Activated CD8-positive, alpha-beta memory T cell treated with anti-CD3 and anti-CD28 coated beads, Interleukin-2, amount 10 ng/mL, durations not matched to agents 7 days and 5 days (primary cell): Measurements from ENCODE around the gene LRRC26. TPM values are rescaled to one million over a fixed set of nuclear protein-coding genes. Genes with fewer than 3 reads are reported as not detected.

Source experiments
- ATAC-seq: fragments of 150-1000 bp; cut with Tn5 transposase; one replicate; pipeline ENCODE4 v1.10.0; 2021; ENCODE audit warnings: moderate library complexity
- CTCF ChIA-PET: fragments of 350-600 bp; sonication (Branson Sonifier 250); formaldehyde crosslinking; loops from one replicate; lab custom pipeline; 2021; ENCODE audit warnings: antibody characterized with exemption; lab: Charles Lee
- DNase-seq: peaks from one replicate; pipeline ENCODE4 v3.0.0-alpha.2; 2020
- H3K27ac Mint-ChIP-seq: one replicate; pipeline ENCODE4 v1.8.0; 2021; ENCODE audit warnings: mild to moderate bottlenecking, mixed read lengths
- H3K27me3 Mint-ChIP-seq: one replicate; pipeline ENCODE4 v1.8.0; 2021; ENCODE audit warnings: mixed read lengths
- H3K36me3 Mint-ChIP-seq: one replicate; pipeline ENCODE4 v1.8.0; 2021; ENCODE audit warnings: mild to moderate bottlenecking, mixed read lengths
- H3K4me1 Mint-ChIP-seq: one replicate; pipeline ENCODE4 v1.8.0; 2021; ENCODE audit warnings: mixed read lengths
- H3K4me3 Mint-ChIP-seq: one replicate; pipeline ENCODE4 v1.8.0; 2021; ENCODE audit warnings: mild to moderate bottlenecking, moderate library complexity, mixed read lengths
- H3K9me3 Mint-ChIP-seq: one replicate; pipeline ENCODE4 v1.8.0; 2022; ENCODE audit warnings: low read depth, mixed read lengths
- total RNA-seq, 2 experiments: library from RNA; stranded (reverse); gene quantifications; one replicate each; pipeline ENCODE4 v1.2.3, GENCODE V29; 2021

The LRRC26 gene, protein sequence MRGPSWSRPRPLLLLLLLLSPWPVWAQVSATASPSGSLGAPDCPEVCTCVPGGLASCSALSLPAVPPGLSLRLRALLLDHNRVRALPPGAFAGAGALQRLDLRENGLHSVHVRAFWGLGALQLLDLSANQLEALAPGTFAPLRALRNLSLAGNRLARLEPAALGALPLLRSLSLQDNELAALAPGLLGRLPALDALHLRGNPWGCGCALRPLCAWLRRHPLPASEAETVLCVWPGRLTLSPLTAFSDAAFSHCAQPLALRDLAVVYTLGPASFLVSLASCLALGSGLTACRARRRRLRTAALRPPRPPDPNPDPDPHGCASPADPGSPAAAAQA
- under 1 TPM in 1 of 2 experiments, not detected in 1; 0.30 TPM for total RNA-seq

- peaks cover 50% of the 10 kb centered on the region for H3K27me3 Mint-ChIP-seq
- DNase-seq (no peak), ATAC-seq (no peak)
- CTCF ChIA-PET = no interaction called here
- no peak within 1 kb of the TSS for H3K27ac Mint-ChIP-seq
- peak within 1 kb of the TSS; percentile 44 for H3K4me3 Mint-ChIP-seq
- no peaks in the 10 kb centered on the region for H3K4me1 Mint-ChIP-seq
- no peaks in the 10 kb centered on the region for H3K36me3 Mint-ChIP-seq
- H3K9me3 Mint-ChIP-seq = no peaks in the 10 kb centered on the region
Observed at GRCh38 chr9:137169896-137170358, at the start of gene LRRC26. LRRC26 (minus strand) TSS chr9:137170051; CDS start chr9:137169943, 108 bp downstream.

DNA sequence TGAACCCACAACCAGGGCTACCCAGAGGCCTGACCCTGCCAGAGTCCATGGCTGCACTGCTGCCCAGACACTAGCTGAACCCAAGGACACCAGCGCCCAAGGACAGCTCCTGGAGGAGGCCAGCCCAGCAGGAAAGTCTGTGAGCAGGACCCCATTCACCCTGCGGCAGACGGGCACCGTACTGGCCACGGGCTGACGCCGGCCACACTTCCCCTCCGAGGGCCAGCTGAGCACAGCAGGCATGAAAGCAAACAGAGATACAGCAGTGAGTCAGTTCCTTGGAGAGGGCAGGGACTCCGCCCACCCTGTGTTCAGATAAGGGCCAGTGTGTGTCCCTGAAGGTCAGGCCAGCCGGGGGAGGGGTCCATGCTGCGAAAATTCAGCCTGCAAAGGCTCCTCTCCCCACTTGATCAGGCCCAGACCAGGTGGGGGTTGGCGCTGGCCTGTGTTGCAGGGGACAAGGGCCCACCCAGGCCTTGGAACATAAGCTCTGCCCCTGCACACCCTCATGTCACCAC lies 49.0 kb upstream of the LRRC26 start:
- peaks cover 4% of the 10 kb centered on the region for H3K4me1 Mint-ChIP-seq
- CTCF ChIA-PET = interaction anchor here (1.0 kb wide), 1 partner anchor 18 kb away, joined by 3 read pairs; no protein-coding TSS in a partner anchor
- ATAC-seq = no peak
- no peak for DNase-seq
- H3K27ac Mint-ChIP-seq = no peak overlapping the region
- no peaks in the 10 kb centered on the region for H3K36me3 Mint-ChIP-seq
- H3K27me3 Mint-ChIP-seq = no peaks in the 10 kb centered on the region
- no peak overlapping the region for H3K4me3 Mint-ChIP-seq
- no peaks in the 10 kb centered on the region for H3K9me3 Mint-ChIP-seq

- CTCF ChIA-PET = no interaction called here
Observed at GRCh38 chr9:137218212-137218753, 48.4 kb upstream of the LRRC26 start.

DNA sequence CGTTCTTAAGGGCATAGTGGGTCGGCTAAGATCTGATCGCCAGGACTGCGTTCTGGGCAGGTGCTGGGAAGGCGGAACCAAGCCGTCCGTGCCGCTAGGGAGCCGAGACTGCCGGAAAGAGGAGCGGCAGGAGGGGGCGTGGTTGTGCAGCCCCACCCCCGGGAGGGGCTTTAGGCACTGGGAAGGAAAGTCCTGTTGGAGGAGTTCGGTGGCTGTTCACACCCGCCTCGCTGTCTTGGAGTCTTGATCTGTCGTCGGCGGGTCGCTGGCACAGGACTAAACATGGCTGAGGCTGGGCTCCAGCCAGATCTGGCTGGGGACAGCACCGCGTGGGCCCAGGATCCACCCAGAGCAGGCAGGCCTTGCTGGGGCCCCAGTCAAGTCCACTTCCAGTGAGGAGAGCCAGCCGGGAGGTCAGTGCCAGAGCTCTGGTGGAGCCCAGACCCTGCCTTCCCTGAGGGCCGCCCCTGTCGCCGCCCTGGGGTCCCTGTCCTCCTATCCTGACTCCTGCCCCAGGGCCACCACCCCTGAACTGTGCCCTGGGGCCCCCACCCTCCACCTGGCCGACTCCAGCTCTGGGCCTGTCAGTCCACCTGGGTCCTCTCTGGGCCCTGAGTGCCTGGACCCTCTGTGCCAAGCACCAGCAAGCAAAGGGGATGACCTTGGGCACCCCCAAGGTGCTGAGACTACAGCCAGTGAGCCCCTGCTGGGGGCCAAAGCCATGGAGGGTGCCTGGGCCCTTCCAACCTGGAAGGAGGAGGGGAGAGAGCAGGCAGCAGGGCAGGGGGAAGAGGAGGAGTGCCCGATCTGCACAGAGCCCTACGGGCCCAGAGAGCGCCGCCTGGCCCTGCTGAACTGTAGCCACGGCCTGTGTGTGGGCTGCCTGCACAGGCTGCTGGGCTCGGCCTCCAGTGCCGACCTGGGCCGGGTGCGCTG lies 47.7 kb upstream of the LRRC26 start:
- Mint-ChIP-seq H3K36me3 (no peaks in the 10 kb centered on the region), H3K27me3 (no peaks in the 10 kb centered on the region), H3K9me3 (no peaks in the 10 kb centered on the region), H3K4me3 (no peak overlapping the region), H3K4me1 (no peaks in the 10 kb centered on the region), H3K27ac (no peak overlapping the region)
- DNase-seq (no peak), ATAC-seq (no peak)
- CTCF ChIA-PET = interaction anchor here (0.9 kb wide), 1 partner anchor 19 kb away, joined by 3 read pairs; no protein-coding TSS in a partner anchor

More at GRCh38 chr9:137218212-137218753, 48.4 kb upstream of the LRRC26 start:
- ATAC-seq = no peak
- no peaks in the 10 kb centered on the region for H3K27me3 Mint-ChIP-seq
- no peaks in the 10 kb centered on the region for H3K36me3 Mint-ChIP-seq
- no peaks in the 10 kb centered on the region for H3K9me3 Mint-ChIP-seq
- H3K4me1 Mint-ChIP-seq = peaks cover 4% of the 10 kb centered on the region
- DNase-seq = no peak
- no peak overlapping the region for H3K4me3 Mint-ChIP-seq
- H3K27ac Mint-ChIP-seq = no peak overlapping the region

DNA sequence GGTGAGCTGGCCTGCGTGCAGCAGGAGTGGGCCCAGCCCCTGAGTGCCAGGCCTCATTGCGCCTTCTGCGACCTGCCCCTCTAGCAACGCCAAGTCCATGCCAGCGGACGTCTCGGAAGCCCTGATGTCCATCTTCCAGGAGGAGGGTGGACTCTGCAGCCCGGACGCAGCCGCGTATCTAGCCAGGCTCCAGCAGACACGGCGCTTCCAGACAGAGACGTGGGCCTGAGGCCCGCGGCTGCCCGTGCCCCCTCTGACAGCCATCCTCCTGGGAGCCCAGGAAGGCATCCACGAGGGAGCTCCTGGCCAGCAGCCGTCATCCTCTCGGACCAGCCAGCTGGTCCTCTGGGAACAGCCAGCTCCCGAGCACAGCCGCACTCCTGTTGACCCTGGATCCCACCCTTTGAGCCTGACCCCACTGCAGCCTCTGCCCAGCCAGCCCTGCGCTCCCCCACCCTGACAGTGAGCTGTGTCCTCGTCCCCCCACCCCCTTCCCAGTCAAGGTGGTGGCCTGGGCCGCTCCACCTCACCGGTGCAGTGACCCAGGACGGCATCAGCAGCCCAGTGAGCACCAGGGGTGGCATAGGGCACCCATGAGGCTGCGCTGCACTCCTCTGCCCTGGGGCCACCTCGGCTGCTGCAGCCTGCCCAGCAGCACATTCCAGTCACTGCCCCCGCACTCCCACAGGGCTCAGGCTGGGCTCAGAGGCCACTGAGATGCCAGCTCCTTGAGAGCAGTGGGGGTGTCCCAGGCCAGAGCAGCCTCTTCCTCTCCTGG lies 46.5 kb upstream of the LRRC26 start:
- no peak overlapping the region for H3K4me3 Mint-ChIP-seq
- no peaks in the 10 kb centered on the region for H3K4me1 Mint-ChIP-seq
- H3K36me3 Mint-ChIP-seq = no peaks in the 10 kb centered on the region
- no peak for ATAC-seq
- no peaks in the 10 kb centered on the region for H3K27me3 Mint-ChIP-seq
- H3K9me3 Mint-ChIP-seq = no peaks in the 10 kb centered on the region
- H3K27ac Mint-ChIP-seq = no peak overlapping the region
- no peak for DNase-seq
- CTCF ChIA-PET = interaction anchor here (0.9 kb wide), 1 partner anchor 20 kb away, joined by 3 read pairs; no protein-coding TSS in a partner anchor

DNA sequence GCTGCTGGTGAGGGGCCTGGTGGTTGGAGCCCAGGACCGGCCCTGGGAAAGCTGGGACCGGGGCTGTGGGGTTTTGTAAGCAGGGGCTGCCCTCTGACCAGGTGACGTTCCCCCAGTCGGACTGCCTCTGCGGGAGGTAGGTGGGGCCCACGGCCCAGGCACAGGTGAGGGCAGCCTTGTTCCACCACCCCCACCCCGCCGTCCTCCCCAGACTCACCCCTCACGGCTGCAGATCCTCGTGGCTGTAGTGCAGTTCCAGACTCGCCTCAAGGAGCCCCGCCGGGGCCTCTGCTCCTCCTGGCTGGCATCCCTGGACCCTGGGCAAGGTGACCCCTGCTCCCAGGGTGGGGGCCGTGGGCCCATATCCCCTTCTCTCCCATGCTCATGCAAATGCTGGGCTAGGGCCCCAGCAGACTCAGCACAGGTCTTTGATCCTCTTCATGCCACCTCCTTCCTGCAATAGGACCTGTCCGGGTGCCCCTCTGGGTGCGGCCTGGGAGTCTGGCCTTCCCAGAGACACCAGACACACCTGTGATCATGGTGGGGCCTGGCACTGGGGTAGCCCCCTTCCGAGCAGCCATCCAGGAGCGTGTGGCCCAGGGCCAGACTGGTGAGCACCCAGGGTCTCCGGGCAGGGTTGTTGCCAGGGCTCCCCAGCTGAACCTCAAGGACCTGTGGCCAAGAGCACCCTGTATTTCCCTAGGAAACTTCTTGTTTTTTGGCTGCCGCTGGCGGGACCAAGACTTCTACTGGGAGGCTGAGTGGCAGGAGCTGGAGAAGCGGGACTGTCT lies 45.5 kb upstream of the LRRC26 start:
- no peak for ATAC-seq
- Mint-ChIP-seq H3K4me3 (no peak overlapping the region), H3K4me1 (no peaks in the 10 kb centered on the region), H3K27me3 (no peaks in the 10 kb centered on the region), H3K9me3 (no peaks in the 10 kb centered on the region), H3K27ac (no peak overlapping the region), H3K36me3 (peaks cover 2% of the 10 kb centered on the region)
- DNase-seq = no peak
- CTCF ChIA-PET = no interaction called here

DNA sequence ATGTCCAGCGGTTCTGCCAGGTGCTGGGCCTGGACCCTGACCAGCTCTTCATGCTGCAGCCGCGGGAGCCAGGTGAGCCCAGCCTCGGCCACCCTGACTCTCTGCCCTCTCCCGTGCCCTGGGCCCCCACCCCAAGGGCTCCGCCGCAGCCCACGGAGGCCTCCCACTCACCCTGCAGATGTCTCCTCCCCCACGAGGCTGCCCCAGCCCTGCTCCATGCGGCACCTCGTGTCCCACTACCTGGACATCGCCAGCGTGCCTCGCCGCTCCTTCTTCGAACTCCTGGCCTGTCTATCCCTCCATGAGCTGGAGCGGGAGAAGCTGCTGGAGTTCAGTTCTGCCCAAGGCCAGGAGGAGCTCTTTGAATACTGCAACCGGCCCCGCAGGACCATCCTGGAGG lies 44.8 kb upstream of the LRRC26 start:
- CTCF ChIA-PET = interaction anchor here (1.1 kb wide), 1 partner anchor 8 kb away, joined by 4 read pairs; the partner anchor contains the start of gene RNF208
- Mint-ChIP-seq H3K27me3 (no peaks in the 10 kb centered on the region), H3K4me3 (no peak overlapping the region), H3K4me1 (no peaks in the 10 kb centered on the region), H3K9me3 (no peaks in the 10 kb centered on the region), H3K27ac (no peak overlapping the region), H3K36me3 (peaks cover 4% of the 10 kb centered on the region)
- DNase-seq = no peak
- no peak for ATAC-seq

DNA sequence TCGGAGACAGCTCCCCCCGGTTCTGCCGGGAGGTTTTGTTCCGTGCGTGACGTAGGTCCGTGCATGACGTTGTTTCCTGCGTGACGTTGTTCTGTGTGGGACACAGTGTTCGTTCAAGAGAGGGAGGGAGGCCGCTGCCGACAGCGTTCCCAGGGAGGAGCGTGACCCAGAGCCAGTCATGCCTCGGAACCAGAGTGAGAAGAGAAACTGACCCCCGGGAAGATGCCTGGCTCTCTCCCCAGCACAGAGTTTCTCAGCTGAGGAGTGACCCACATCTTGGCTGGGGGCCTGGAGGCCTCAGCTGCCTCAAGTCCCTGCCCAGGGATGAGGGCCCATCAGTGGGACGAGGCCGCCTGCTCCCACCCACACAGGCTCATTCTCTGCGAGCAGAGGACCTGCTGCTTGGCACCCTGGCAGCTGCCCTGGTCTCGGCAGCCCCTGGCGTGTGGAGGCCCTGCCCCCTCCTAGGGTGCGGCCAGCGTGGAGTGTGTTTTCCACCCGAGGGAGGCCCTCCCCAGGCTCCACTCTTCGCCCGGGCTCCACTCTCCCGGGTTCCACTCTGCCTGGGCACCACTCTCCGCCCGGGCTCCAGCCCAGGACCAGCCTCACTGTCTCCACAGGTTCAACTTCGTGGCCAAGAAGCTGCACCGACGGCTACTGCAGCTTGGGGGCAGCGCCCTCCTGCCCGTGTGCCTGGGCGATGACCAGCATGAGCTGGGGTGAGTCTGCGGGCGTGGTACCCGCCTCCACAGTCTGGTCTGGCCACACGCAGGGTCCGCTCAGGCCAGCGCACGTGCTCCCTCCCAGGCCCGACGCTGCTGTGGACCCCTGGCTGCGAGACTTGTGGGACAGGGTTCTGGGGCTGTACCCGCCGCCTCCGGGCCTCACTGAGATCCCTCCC lies 43.6 kb upstream of the LRRC26 start:
- no peak overlapping the region for H3K27ac Mint-ChIP-seq
- CTCF ChIA-PET = interaction anchor here (1.1 kb wide), 1 partner anchor 9 kb away, joined by 4 read pairs; the partner anchor contains the start of gene RNF208

DNA sequence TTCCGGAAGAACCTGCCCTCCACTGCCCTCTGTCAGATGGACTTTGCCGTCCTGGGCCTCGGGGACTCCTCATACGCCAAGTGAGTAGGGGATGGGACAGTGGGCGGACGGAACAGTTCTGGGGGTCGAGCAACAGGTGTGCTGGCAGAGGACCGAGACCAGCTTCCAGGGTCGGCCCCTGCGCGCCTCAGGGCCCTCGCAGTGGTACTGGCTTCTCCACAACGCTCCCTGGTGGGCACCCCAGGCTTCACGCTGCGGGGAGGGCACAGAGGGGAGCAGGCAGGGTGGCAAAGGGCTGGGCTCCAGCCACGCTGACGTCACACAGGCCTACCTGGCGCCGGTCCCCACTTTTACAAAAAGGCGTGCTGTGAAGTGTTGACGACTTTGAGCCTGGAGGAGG lies 42.7 kb upstream of the LRRC26 start:
- H3K4me3 Mint-ChIP-seq = no peak overlapping the region
- CTCF ChIA-PET = interaction anchor here (1.2 to 1.3 kb wide), 2 partner anchors 24 to 35 kb away, joined by 3 read pairs; no protein-coding TSS in a partner anchor
- no peaks in the 10 kb centered on the region for H3K27me3 Mint-ChIP-seq
- ATAC-seq = no peak
- peaks cover 2% of the 10 kb centered on the region for H3K4me1 Mint-ChIP-seq
- no peak for DNase-seq
- no peak overlapping the region for H3K27ac Mint-ChIP-seq
- H3K36me3 Mint-ChIP-seq = peaks cover 9% of the 10 kb centered on the region
- no peaks in the 10 kb centered on the region for H3K9me3 Mint-ChIP-seq

More for the DNA sequence above, 43.6 kb upstream of the LRRC26 start:
- ATAC-seq (no peak), DNase-seq (no peak)
- Mint-ChIP-seq H3K9me3 (no peaks in the 10 kb centered on the region), H3K36me3 (peaks cover 8% of the 10 kb centered on the region), H3K4me3 (no peak overlapping the region), H3K4me1 (no peaks in the 10 kb centered on the region), H3K27me3 (no peaks in the 10 kb centered on the region)

GRCh38 chr9:137211532-137211931 lies 41.7 kb upstream of the LRRC26 start:
- Mint-ChIP-seq H3K4me1 (peaks cover 12% of the 10 kb centered on the region), H3K36me3 (peaks cover 14% of the 10 kb centered on the region), H3K9me3 (no peaks in the 10 kb centered on the region), H3K27ac (no peak overlapping the region), H3K4me3 (no peak overlapping the region), H3K27me3 (no peaks in the 10 kb centered on the region)
- ATAC-seq (no peak), DNase-seq (no peak)
- CTCF ChIA-PET = interaction anchor here (1.2 to 1.3 kb wide), 2 partner anchors 25 to 34 kb away, joined by 3 read pairs; no protein-coding TSS in a partner anchor

GRCh38 chr9:137206602-137207001 lies 36.8 kb upstream of the LRRC26 start:
- Mint-ChIP-seq H3K36me3 (peaks cover 17% of the 10 kb centered on the region), H3K4me3 (peak overlapping the region; percentile 96), H3K9me3 (no peaks in the 10 kb centered on the region), H3K4me1 (peaks cover 38% of the 10 kb centered on the region), H3K27ac (peak overlapping the region; percentile 94), H3K27me3 (no peaks in the 10 kb centered on the region)
- DNase-seq = no peak
- no peak for ATAC-seq
- CTCF ChIA-PET = interaction anchor here (1.0 to 8.1 kb wide), 5 partner anchors 16 to 34 kb away, joined by 4 to 55 read pairs (median 7); partner anchors contain the start of genes ANAPC2, RNF224, SSNA1 and TUBB4B
